Measurements from ENCODE around the gene ENKD1. TPM values are rescaled to one million over a fixed set of nuclear protein-coding genes. Genes with fewer than 3 reads are reported as not detected.

The ENKD1 gene
- total and polyA plus RNA-seq, 2 of the 13 experiments (the other 11 are each of a cell fraction or from before 2014, with no cell fraction given) = 10.8 to 20.8 TPM

- TF ChIP-seq ZNF296 (CRISPR knock-in tag; conservative IDR thresholded peaks at IDR 0.05) = peak; percentile 81; the same call in 1 of the 2 replicates
- no peak for TF ChIP-seq MAFF (IDR thresholded peaks at IDR 0.05; ENCODE audit: low read depth, low read length)
- no peak for TF ChIP-seq THYN1 (CRISPR knock-in tag; IDR thresholded peaks at IDR 0.05; ENCODE audit: borderline replicate concordance, low read depth)
- TF ChIP-seq GPBP1L1 (CRISPR knock-in tag; IDR thresholded peaks at IDR 0.05) = no peak
- no peak for TF ChIP-seq ZBTB14 (CRISPR knock-in tag; IDR thresholded peaks at IDR 0.05)
- TF ChIP-seq RARG (CRISPR knock-in tag; IDR thresholded peaks at IDR 0.05; ENCODE audit: low read depth) = no peak
- 0 out of 2 replicates have a peak, but pooled peaks have one; percentile 7 for TF ChIP-seq THAP7 (CRISPR knock-in tag; IDR thresholded peaks at IDR 0.05)
- TF ChIP-seq NONO (IDR thresholded peaks at IDR 0.05) = no peak
- peak; percentile 73; the same call in 1 of the 2 replicates for TF ChIP-seq NONO (CRISPR knock-in tag; conservative IDR thresholded peaks at IDR 0.05)
- TF ChIP-seq SP5 (CRISPR knock-in tag; IDR thresholded peaks at IDR 0.05; ENCODE audit: borderline replicate concordance, low read depth) = peak; percentile 88
- TF ChIP-seq MAZ (IDR thresholded peaks at IDR 0.05; ENCODE audit: borderline replicate concordance, low read depth, low read length) = no peak
- peak; percentile 3; the same call in 1 of the 2 replicates for TF ChIP-seq MAZ (CRISPR knock-in tag; IDR thresholded peaks at IDR 0.05; ENCODE audit: low read depth)
- TF ChIP-seq MBNL3 (CRISPR knock-in tag; conservative IDR thresholded peaks at IDR 0.05) = no peak
- peak; percentile 24; the same call in 1 of the 2 replicates for TF ChIP-seq SNAPC2 (CRISPR knock-in tag; IDR thresholded peaks at IDR 0.05)
- no peak; the same call in 1 of the 2 replicates for TF ChIP-seq RELA (CRISPR knock-in tag; IDR thresholded peaks at IDR 0.05)
- no peak for TF ChIP-seq HNRNPK (IDR thresholded peaks at IDR 0.05; ENCODE audit: low read depth, low read length, poor library complexity, severe bottlenecking)
- no peak for TF ChIP-seq FOXK1 (CRISPR knock-in tag; IDR thresholded peaks at IDR 0.05; ENCODE audit: borderline replicate concordance, low read depth)
- no peak for TF ChIP-seq ZNF10 (CRISPR knock-in tag; IDR thresholded peaks at IDR 0.05; ENCODE audit: borderline replicate concordance, low read depth)
- TF ChIP-seq POGK (CRISPR knock-in tag; conservative IDR thresholded peaks at IDR 0.05) = peak; percentile 73
- TF ChIP-seq ZNF512B (CRISPR knock-in tag; IDR thresholded peaks at IDR 0.05; ENCODE audit: borderline replicate concordance) = 0 out of 2 replicates have a peak, but pooled peaks have one; percentile 43
- TF ChIP-seq ZSCAN21 (CRISPR knock-in tag; IDR thresholded peaks at IDR 0.05; ENCODE audit: borderline replicate concordance) = peak; percentile 82
- no peak for TF ChIP-seq SATB2 (CRISPR knock-in tag; IDR thresholded peaks at IDR 0.05)
Measured at GRCh38 chr16:67666032-67666551, 458 bp downstream of the ENKD1 start (continued).

Measured in HepG2 (cell line).